PC-3 (cell line): ENCODE data around the gene INPP5F.
"Not testable (repeated sequence)": the region's sequence is repeated elsewhere in the genome, so short reads cannot be mapped to it uniquely, and the experiment has no call there.

Experiments used
- EZH2 ChIP-seq: fragments of 300-600 bp; sonication (generic); IDR thresholded peaks from one replicate; pipeline ENCODE4 v1.6.1; 2017; ENCODE audit warnings: antibody characterized with exemption, mild to moderate bottlenecking, low read length; ENCODE audit not compliant: unreplicated experiment
- TF ChIP-seq, protein P1 (sequence below): fragments of 300-600 bp; sonication (generic); conservative IDR thresholded peaks from 2 replicates; pipeline ENCODE4 v1.5.1; 2017; ENCODE audit warnings: antibody characterized with exemption, low read depth, mild to moderate bottlenecking, low read length

DNA sequence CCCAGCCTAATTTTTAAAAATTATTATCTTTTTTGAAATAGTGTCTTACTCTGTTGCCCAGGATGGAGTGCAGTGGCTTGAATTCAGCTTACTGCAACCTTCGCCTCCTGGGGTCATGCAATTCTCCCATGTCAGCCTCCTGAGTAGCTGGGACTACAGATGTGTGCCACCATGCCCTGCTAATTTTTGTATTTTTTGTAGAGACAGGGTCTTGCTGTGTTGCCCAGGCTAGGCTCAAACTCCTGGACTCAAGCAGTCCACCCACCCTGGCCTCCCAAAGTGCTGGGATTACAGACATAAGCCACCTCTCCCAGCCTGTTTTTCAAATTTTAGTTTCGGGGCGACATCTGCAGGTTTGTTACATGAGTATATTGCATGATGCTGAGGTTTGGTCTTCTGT lies 47.2 kb downstream of the INPP5F start:
- TF ChIP-seq, protein P1, sequence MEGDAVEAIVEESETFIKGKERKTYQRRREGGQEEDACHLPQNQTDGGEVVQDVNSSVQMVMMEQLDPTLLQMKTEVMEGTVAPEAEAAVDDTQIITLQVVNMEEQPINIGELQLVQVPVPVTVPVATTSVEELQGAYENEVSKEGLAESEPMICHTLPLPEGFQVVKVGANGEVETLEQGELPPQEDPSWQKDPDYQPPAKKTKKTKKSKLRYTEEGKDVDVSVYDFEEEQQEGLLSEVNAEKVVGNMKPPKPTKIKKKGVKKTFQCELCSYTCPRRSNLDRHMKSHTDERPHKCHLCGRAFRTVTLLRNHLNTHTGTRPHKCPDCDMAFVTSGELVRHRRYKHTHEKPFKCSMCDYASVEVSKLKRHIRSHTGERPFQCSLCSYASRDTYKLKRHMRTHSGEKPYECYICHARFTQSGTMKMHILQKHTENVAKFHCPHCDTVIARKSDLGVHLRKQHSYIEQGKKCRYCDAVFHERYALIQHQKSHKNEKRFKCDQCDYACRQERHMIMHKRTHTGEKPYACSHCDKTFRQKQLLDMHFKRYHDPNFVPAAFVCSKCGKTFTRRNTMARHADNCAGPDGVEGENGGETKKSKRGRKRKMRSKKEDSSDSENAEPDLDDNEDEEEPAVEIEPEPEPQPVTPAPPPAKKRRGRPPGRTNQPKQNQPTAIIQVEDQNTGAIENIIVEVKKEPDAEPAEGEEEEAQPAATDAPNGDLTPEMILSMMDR = not testable (repeated sequence)
- TF ChIP-seq EZH2 = not testable (repeated sequence)
